ENCODE results near the gene MUC5B. TPM values are rescaled to one million over a fixed set of nuclear protein-coding genes. Genes with fewer than 3 reads are reported as not detected.

MUC5B gene
- total RNA-seq, 1 donor from 2014 or later, result not detected

GRCh38 chr11:1292644-1293618, 70.1 kb downstream of the MUC5B start:
- no peak for TF ChIP-seq CTCF (IDR thresholded peaks at IDR 0.05)
- peaks cover 10% of the 10 kb centered on the region for H3K36me3 Mint-ChIP-seq (ENCODE audit: low read depth)
- H3K27ac Mint-ChIP-seq (ENCODE audit: unreplicated experiment), result no peak overlapping the region
- no peaks in the 10 kb centered on the region for H3K27me3 Mint-ChIP-seq (ENCODE audit: low read depth)
- H3K4me3 Mint-ChIP-seq (ENCODE audit: unreplicated experiment), result no peak overlapping the region
- H3K4me1 Mint-ChIP-seq (ENCODE audit: low read depth), result no peaks in the 10 kb centered on the region
- DNase-seq (ENCODE audit: low spot score), result peak; percentile 85
- H3K9me3 Mint-ChIP-seq (ENCODE audit: low read depth), result no peaks in the 10 kb centered on the region

GRCh38 chr11:1293619-1294015, 70.8 kb downstream of the MUC5B start:
- H3K9me3 Mint-ChIP-seq (ENCODE audit: low read depth), result no peaks in the 10 kb centered on the region
- H3K27me3 Mint-ChIP-seq (ENCODE audit: low read depth), result no peaks in the 10 kb centered on the region
- H3K36me3 Mint-ChIP-seq (ENCODE audit: low read depth), result peaks cover 9% of the 10 kb centered on the region
- TF ChIP-seq CTCF (IDR thresholded peaks at IDR 0.05), result peak; percentile 59
- DNase-seq (ENCODE audit: low spot score), result peak; percentile 89
- H3K27ac Mint-ChIP-seq (ENCODE audit: unreplicated experiment), result no peak overlapping the region
- H3K4me1 Mint-ChIP-seq (ENCODE audit: low read depth), result peaks cover 4% of the 10 kb centered on the region
- no peak overlapping the region for H3K4me3 Mint-ChIP-seq (ENCODE audit: unreplicated experiment)

GRCh38 chr11:1295086-1295485, 72.2 kb downstream of the MUC5B start:
- H3K9me3 Mint-ChIP-seq (ENCODE audit: low read depth), result no peaks in the 10 kb centered on the region

GRCh38 chr11:1295591-1295990, 72.7 kb downstream of the MUC5B start:
- DNase-seq (ENCODE audit: low spot score), result no peak
- no peaks in the 10 kb centered on the region for H3K27me3 Mint-ChIP-seq (ENCODE audit: low read depth)
- no peak overlapping the region for H3K27ac Mint-ChIP-seq (ENCODE audit: unreplicated experiment)
- no peaks in the 10 kb centered on the region for H3K9me3 Mint-ChIP-seq (ENCODE audit: low read depth)
- TF ChIP-seq CTCF (IDR thresholded peaks at IDR 0.05), result no peak
- peaks cover 22% of the 10 kb centered on the region for H3K4me1 Mint-ChIP-seq (ENCODE audit: low read depth)
- no peak overlapping the region for H3K4me3 Mint-ChIP-seq (ENCODE audit: unreplicated experiment)
- peaks cover 9% of the 10 kb centered on the region for H3K36me3 Mint-ChIP-seq (ENCODE audit: low read depth)

More at GRCh38 chr11:1295086-1295485, 72.2 kb downstream of the MUC5B start:
- Mint-ChIP-seq H3K4me1 (ENCODE audit: low read depth) (peaks cover 17% of the 10 kb centered on the region), H3K27me3 (ENCODE audit: low read depth) (no peaks in the 10 kb centered on the region), H3K36me3 (ENCODE audit: low read depth) (peaks cover 9% of the 10 kb centered on the region), H3K4me3 (ENCODE audit: unreplicated experiment) (no peak overlapping the region), H3K27ac (ENCODE audit: unreplicated experiment) (no peak overlapping the region)
- TF ChIP-seq CTCF (IDR thresholded peaks at IDR 0.05), result no peak
- no peak for DNase-seq (ENCODE audit: low spot score)

- peaks cover 9% of the 10 kb centered on the region for H3K36me3 Mint-ChIP-seq (ENCODE audit: low read depth)
- H3K27me3 Mint-ChIP-seq (ENCODE audit: low read depth), result no peaks in the 10 kb centered on the region
- H3K4me1 Mint-ChIP-seq (ENCODE audit: low read depth), result peaks cover 25% of the 10 kb centered on the region
- no peak overlapping the region for H3K4me3 Mint-ChIP-seq (ENCODE audit: unreplicated experiment)
- no peak for TF ChIP-seq CTCF (IDR thresholded peaks at IDR 0.05)
- H3K9me3 Mint-ChIP-seq (ENCODE audit: low read depth), result no peaks in the 10 kb centered on the region
- no peak overlapping the region for H3K27ac Mint-ChIP-seq (ENCODE audit: unreplicated experiment)
- DNase-seq (ENCODE audit: low spot score), result no peak
Observed at GRCh38 chr11:1296287-1296686, 73.4 kb downstream of the MUC5B start.

Measured in chondrocyte (in vitro differentiated cells).